Keratinocyte (primary cell): ENCODE data around the gene AMBRA1.

Experiments
- EZH2 ChIP-seq: IDR thresholded peaks from one replicate; pipeline ENCODE4 v1.6.1; 2012; ENCODE audit warnings: inconsistent platforms, mild to moderate bottlenecking, low read length, moderate library complexity
- TF ChIP-seq, protein P1 (sequence below), 3 experiments: IDR thresholded peaks in 1 of 3; conservative IDR thresholded peaks in 1 of 3; optimal IDR thresholded peaks in 1 of 3; 2 replicates in 2 of 3; 3 replicates in 1 of 3; pipeline versions ENCODE3 to v1.5.1; 2011; ENCODE audit warnings: low read length in 3 of 3, mild to moderate bottlenecking in 3 of 3, moderate library complexity in 2 of 3, control low read depth in 1 of 3, inconsistent platforms in 1 of 3; ENCODE audit not compliant: insufficient read depth in 2 of 3; ENCODE audit errors: extremely low read depth in 1 of 3

DNA sequence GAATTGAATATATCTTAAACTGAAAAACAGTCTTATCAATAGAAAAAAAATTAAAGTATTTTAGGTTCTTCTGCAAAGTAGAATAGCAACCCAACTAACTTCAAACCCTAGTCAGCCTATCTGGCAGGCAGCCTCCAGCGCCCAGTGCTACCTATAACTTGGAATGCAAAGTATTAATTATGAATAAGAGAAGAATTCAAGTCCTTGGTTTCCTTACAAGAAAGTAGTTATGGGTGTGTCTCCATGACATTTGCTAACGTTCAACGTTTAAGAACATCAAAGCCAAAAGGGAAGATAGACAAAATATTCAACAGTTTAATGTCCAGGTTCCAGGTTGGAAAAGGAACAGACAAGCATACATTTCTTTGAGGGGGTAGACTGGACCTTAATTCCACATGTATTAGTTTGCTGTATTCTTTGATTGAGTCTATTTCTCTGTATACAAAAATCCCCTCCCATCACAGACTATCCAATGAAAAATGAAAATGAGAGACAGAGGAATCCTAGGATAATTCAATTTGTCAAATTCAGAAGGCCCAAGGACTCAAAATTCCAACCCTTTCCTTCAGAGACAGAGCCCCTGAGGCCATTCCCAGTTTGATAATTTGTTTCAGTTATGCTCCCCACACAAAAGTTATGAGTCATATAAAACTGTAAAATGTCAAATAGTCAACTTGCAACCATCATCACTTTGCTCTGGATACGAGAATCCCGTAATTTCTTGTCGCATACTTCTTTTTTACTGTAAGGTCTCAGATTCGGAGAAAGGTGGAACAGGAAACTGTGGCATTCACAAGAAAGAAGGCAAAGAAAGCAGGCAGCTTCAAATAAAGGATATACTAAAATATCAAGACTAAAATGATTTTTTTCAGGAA lies 118.5 kb downstream of the AMBRA1 start:
- TF ChIP-seq, protein P1, sequence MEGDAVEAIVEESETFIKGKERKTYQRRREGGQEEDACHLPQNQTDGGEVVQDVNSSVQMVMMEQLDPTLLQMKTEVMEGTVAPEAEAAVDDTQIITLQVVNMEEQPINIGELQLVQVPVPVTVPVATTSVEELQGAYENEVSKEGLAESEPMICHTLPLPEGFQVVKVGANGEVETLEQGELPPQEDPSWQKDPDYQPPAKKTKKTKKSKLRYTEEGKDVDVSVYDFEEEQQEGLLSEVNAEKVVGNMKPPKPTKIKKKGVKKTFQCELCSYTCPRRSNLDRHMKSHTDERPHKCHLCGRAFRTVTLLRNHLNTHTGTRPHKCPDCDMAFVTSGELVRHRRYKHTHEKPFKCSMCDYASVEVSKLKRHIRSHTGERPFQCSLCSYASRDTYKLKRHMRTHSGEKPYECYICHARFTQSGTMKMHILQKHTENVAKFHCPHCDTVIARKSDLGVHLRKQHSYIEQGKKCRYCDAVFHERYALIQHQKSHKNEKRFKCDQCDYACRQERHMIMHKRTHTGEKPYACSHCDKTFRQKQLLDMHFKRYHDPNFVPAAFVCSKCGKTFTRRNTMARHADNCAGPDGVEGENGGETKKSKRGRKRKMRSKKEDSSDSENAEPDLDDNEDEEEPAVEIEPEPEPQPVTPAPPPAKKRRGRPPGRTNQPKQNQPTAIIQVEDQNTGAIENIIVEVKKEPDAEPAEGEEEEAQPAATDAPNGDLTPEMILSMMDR (optimal IDR thresholded peaks at IDR 0.05 in 1 of 3, IDR thresholded peaks at IDR 0.05 in 1 of 3, conservative IDR thresholded peaks at IDR 0.05 in 1 of 3; ENCODE audit: extremely low read depth in 1 of 3, insufficient read depth in 2 of 3, low read length in 3 of 3) = no peak
- TF ChIP-seq EZH2 = no peak
